VCaP (cell line): ENCODE results near the gene PAK6.

ENCODE experiments used
- H3K27ac ChIP-seq: fragments of 450-650 bp; 2 replicates; pipeline ENCODE4 v1.5.1; 2017
- TF ChIP-seq, protein P1 (sequence below): fragments of 450-650 bp; conservative IDR thresholded peaks from 2 replicates; pipeline ENCODE4 v1.5.1; 2017; ENCODE audit warnings: mild to moderate bottlenecking, moderate library complexity

Gene PAK6

DNA sequence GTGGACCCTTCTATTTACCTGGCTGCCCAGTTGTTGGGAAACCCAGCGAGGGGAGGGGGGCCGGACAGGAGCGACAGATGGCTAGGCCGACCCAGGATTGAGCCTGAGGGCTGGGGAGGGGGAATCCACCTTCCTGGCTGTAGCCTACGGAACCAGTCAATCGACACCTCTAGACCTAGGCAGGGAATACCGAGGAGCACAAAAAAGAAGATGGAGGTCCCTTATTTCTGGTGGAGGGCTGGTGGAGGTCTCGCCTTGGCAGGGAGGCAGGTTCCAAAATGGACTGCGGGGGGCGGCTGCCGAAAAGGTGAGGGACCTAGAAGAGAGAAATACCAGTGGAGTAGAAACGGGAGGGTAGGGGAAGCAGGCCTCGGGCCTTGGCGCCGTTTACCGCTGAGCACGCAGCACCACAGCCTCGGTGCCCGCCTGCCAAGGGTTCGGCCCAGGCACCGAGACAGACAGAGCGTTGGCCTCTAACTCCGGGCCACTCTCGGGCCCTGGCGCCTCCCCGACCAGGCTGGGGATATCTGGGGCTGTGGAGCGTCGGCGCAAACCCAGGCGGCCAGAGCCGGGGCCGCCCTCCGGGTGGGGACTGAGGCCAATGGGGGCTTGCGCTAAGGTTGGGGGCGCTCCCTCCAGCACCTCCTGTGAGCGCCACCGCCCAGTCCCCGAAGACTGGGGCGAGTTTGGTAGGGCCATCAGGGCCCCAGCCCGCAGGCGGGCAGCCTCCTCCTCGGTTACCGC, 42.4 kb downstream of the PAK6 start:
- TF ChIP-seq, protein P1, sequence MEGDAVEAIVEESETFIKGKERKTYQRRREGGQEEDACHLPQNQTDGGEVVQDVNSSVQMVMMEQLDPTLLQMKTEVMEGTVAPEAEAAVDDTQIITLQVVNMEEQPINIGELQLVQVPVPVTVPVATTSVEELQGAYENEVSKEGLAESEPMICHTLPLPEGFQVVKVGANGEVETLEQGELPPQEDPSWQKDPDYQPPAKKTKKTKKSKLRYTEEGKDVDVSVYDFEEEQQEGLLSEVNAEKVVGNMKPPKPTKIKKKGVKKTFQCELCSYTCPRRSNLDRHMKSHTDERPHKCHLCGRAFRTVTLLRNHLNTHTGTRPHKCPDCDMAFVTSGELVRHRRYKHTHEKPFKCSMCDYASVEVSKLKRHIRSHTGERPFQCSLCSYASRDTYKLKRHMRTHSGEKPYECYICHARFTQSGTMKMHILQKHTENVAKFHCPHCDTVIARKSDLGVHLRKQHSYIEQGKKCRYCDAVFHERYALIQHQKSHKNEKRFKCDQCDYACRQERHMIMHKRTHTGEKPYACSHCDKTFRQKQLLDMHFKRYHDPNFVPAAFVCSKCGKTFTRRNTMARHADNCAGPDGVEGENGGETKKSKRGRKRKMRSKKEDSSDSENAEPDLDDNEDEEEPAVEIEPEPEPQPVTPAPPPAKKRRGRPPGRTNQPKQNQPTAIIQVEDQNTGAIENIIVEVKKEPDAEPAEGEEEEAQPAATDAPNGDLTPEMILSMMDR, result no peak
- peak overlapping the region; percentile 82 for H3K27ac ChIP-seq

DNA sequence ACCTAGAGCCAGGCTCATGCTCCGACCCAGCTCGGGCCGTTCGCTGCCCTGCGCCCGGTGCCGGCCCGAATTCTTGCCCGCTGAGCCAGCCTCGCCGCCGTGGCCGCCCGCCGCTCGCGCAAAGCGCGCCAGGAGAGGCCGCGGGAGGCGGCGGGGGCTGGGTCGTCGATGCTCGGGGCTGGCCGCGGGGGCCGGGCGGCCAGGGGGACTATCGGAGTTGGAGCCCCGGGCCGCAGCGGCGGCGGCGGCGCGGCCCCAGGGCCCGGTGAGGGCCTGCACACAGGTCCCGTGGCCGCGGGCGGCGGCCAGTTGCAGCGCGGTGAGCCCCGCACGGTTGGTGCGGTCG, 42.9 kb downstream of the PAK6 start:
- H3K27ac ChIP-seq, result peak overlapping the region; percentile 82
- TF ChIP-seq, protein P1, result no peak

DNA sequence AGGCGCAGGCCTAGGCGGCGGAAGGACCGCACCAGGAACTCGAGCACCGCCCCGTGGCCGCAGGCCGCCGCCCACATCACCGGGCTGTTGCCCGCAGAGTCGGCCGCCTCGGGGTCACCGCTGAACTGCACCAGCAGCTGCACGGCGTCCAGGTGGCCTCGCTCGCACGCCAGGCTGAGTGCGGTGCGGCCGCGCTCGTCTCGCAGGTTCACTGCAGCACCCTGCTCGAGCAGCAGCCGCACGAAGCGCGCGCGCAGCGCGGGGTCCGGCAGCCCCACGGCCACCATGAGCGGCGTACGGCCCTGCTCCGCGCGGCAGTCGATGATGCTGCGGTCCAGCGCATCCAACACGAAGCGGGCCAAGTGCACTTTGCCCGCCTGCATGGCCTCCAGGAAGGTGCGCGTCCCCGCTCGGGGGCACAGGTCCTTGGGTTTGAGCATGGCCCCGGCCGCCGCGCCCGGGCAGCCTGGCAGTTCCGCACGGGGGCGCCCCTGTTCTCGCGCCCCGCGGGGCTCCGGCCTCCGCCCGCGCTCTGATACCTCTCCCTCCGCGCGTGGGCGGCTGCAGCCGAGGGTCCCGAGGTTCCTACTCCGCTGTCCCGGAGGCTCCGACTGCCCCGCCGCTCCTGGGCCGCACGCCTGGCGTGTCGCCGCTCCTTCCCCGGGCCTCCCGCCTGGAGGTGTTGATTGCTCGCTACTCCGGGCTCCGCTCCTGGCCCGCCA, 43.4 kb downstream of the PAK6 start:
- H3K27ac ChIP-seq, result peak overlapping the region; percentile 82
- TF ChIP-seq, protein P1, result peak; percentile 79

DNA sequence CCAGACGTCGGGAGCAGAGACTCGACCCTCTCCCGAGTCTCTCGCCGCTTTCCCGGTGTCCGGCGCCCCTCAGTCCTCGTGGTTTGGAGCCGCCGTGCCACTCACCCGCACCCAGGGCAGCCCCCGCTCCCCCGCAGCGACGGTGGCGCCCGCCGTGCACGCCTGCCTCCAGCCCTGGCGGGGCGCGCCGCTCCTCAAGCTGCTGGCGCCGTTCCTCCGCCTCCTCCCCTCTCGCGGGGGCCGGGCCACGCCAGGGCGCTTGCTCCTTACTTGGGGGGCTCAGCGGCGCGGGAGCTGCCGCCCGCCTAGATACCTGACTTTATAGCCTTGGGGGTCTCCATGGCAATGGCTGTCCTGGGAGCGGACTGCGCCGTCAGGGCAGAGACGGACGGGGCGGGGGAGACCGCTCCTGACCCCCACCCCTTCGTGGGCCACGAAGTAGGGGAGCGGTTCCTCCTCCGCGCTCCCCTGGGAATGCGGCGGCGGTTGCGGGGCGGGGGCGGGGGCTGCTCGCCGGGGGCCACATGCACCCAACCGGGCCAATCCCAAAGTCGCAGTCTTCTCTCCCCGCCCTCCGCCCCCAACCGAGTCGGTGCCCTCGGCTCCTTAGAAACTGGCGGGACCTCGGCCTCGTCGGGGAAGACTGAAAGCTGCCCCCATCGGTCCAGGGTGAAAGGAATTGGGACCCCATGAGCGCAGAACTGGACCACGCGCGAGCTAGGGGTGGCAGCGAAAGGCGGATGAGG, 44.2 kb downstream of the PAK6 start, which contains the start of gene ANKRD63:
Gene ANKRD63 (minus strand): TSS at position 196 of the 746 bp plus-strand sequence. CDS start 478 bp downstream, outside the sequence.
- H3K27ac ChIP-seq, result peak within 1 kb of the TSS; percentile 82
- TF ChIP-seq, protein P1, result no peak

DNA sequence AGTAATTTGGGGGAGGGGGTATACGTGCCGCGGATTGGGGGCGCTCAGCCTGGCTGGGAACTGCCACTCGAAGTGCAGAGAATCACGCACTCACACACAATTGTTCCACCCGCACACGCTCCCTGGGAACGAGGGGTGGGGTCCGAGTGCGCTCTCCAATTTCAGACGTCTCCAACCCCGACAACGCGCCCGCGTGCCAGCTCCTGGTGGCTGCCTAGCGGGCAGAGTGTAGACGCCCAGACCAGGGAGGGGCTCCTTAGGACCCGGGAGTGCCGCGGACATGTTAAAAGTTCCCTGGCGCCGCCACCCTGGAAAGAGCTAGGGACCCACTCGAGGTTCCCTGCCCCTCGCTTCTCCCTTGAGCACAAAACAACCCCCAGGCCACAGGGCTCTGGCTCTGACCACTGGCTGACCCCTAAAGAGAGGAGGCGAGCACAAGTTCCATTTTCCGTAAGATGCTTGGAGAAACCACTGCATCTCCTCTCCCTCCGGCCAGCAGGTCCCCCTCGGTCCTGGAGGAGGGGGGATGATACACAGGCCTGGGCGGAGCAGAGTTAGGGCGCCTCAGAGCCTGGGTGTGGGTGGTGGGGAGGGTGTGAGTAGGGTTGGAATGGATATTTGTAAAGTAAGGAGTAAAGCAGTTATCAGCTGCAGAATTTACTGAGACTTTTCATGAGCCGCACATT, 44.9 kb downstream of the PAK6 start:
- H3K27ac ChIP-seq, result peak overlapping the region; percentile 82
- TF ChIP-seq, protein P1, result no peak

DNA sequence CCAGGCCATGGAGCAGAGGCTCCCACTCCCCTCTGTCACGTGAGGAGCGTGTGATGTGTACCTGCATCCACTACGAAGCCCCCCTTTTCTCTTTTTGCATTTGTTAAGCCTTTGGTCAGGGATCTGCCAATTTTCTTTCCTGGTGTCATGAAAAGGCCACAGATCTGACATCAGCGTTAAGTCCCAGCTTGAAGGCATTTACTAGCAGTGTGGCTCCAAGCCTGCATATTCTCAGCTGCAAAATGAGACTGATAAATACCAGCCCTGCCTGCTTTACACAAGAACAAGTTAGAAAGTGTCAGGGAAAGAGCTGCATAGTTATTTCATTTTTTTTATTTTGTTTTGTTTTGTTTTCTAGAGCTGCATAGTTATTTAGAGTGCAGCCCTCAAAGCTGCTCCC, 46.3 kb downstream of the PAK6 start:
- TF ChIP-seq, protein P1, result no peak
- peak overlapping the region; percentile 99 for H3K27ac ChIP-seq

DNA sequence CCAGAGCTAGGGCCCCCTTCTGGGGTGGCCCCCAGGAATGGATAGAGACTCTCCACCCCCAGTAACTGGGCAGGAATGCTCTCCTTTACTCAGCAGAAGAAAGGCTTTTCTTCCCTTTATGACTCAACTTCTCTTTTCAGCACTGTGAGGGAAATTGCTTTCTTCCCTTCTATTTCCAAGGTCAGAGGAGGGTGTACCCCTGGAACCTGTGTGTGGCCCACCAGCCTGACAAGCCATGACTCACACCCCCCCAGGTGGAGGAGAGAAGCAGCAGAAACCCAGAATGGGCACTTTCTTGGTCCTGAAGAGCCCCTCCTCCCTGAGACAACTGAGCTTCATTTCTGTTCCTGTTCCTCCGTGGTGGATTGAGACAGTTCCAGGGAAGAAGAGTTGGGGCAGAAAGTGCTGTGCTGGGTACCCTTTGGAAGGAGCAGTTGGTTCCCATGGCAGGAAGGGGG, 46.7 kb downstream of the PAK6 start:
- TF ChIP-seq, protein P1, result no peak
- H3K27ac ChIP-seq, result peak overlapping the region; percentile 99
